GM10266 (cell line): ENCODE measurements around the gene SLC47A2.

ENCODE experiments used
- DNase-seq: peaks from one replicate; pipeline ENCODE4 v3.0.0; 2012; ENCODE audit errors: extremely low spot score
- CTCF ChIP-seq: IDR thresholded peaks from 2 replicates; pipeline ENCODE4 v1.5.1; 2012; ENCODE audit warnings: mild to moderate bottlenecking, low read depth; ENCODE audit not compliant: control insufficient read depth, insufficient read depth; ENCODE audit errors: missing control alignments

SLC47A2 gene

GRCh38 chr17:19731626-19732025 lies 15.2 kb upstream of the SLC47A2 start:
- no peak for DNase-seq
- TF ChIP-seq CTCF, result no peak

GRCh38 chr17:19730843-19731242 lies 14.5 kb upstream of the SLC47A2 start:
- TF ChIP-seq CTCF, result no peak
- DNase-seq, result no peak

GRCh38 chr17:19729900-19730299 lies 13.5 kb upstream of the SLC47A2 start:
- no peak for TF ChIP-seq CTCF
- no peak for DNase-seq

- no peak for TF ChIP-seq CTCF
- no peak for DNase-seq
Measured at GRCh38 chr17:19728084-19728495, 11.7 kb upstream of the SLC47A2 start.

- DNase-seq, result no peak
- no peak for TF ChIP-seq CTCF
Measured at GRCh38 chr17:19727501-19728078, 11.2 kb upstream of the SLC47A2 start.

- no peak for TF ChIP-seq CTCF
- no peak for DNase-seq
Measured at GRCh38 chr17:19726631-19727376, 10.4 kb upstream of the SLC47A2 start.

GRCh38 chr17:19725486-19725885 lies 9.1 kb upstream of the SLC47A2 start:
- no peak for TF ChIP-seq CTCF
- DNase-seq, result no peak
